ENCODE results near the gene FOXI1.
"Not testable (repeated sequence)": the region's sequence is repeated elsewhere in the genome, so short reads cannot be mapped to it uniquely, and the experiment has no call there.

FOXI1 gene

GRCh38 chr5:170126061-170126460 lies 20.4 kb downstream of the FOXI1 start:
- DNase-seq (ENCODE audit: low read depth in 2 of 3, low spot score in 1 of 3), result no peak

- no peak for DNase-seq (ENCODE audit: low read depth in 2 of 3, low spot score in 1 of 3)
These were observed 20.9 kb downstream of the FOXI1 start for GRCh38 chr5:170126626-170127025.

- no peak for DNase-seq (ENCODE audit: low read depth in 2 of 3, low spot score in 1 of 3)
These were observed 25.5 kb downstream of the FOXI1 start for GRCh38 chr5:170131235-170131634.

GRCh38 chr5:170132269-170132975 lies 26.7 kb downstream of the FOXI1 start:
- DNase-seq (ENCODE audit: low read depth in 2 of 3, low spot score in 1 of 3), result no peak

- DNase-seq (ENCODE audit: low read depth in 2 of 3, low spot score in 1 of 3), result no peak
These were observed 27.3 kb downstream of the FOXI1 start for GRCh38 chr5:170132976-170133448.

- no peak for DNase-seq (ENCODE audit: low read depth in 2 of 3, low spot score in 1 of 3)
These were observed 30.2 kb downstream of the FOXI1 start for GRCh38 chr5:170135796-170136490.

GRCh38 chr5:170136506-170136905 lies 30.8 kb downstream of the FOXI1 start:
- DNase-seq (ENCODE audit: low read depth in 2 of 3, low spot score in 1 of 3), result no peak

GRCh38 chr5:170137694-170138214 lies 32.1 kb downstream of the FOXI1 start:
- DNase-seq (ENCODE audit: low read depth in 2 of 3, low spot score in 1 of 3), result no peak

- no peak for DNase-seq (ENCODE audit: low read depth in 2 of 3, low spot score in 1 of 3)
These were observed 32.6 kb downstream of the FOXI1 start for GRCh38 chr5:170138273-170138672.

- no peak for DNase-seq (ENCODE audit: low read depth in 2 of 3, low spot score in 1 of 3)
These were observed 34.2 kb downstream of the FOXI1 start for GRCh38 chr5:170139786-170140335.

GRCh38 chr5:170141196-170141595 lies 35.5 kb downstream of the FOXI1 start:
- not testable (repeated sequence) for DNase-seq (ENCODE audit: low read depth in 2 of 3, low spot score in 1 of 3)

- DNase-seq (ENCODE audit: low read depth in 2 of 3, low spot score in 1 of 3), result no peak
These were observed 35.9 kb downstream of the FOXI1 start for GRCh38 chr5:170141636-170142035.

- DNase-seq (ENCODE audit: low read depth in 2 of 3, low spot score in 1 of 3), result no peak
These were observed 36.5 kb downstream of the FOXI1 start for GRCh38 chr5:170142196-170142595.

- no peak for DNase-seq (ENCODE audit: low read depth in 2 of 3, low spot score in 1 of 3)
These were observed 37.4 kb downstream of the FOXI1 start for GRCh38 chr5:170143091-170143490.

- DNase-seq (ENCODE audit: low read depth in 2 of 3, low spot score in 1 of 3), result no peak
These were observed 38.0 kb downstream of the FOXI1 start for GRCh38 chr5:170143710-170144109.

- DNase-seq (ENCODE audit: low read depth in 2 of 3, low spot score in 1 of 3), result no peak
These were observed 38.8 kb downstream of the FOXI1 start for GRCh38 chr5:170144286-170145023.

GRCh38 chr5:170145462-170145861 lies 39.8 kb downstream of the FOXI1 start:
- no peak for DNase-seq (ENCODE audit: low read depth in 2 of 3, low spot score in 1 of 3)

- no peak for DNase-seq (ENCODE audit: low read depth in 2 of 3, low spot score in 1 of 3)
These were observed 41.5 kb downstream of the FOXI1 start for GRCh38 chr5:170147051-170147752.

- DNase-seq (ENCODE audit: low read depth in 2 of 3, low spot score in 1 of 3), result no peak
These were observed 42.1 kb downstream of the FOXI1 start for GRCh38 chr5:170147753-170148264.

- no peak for DNase-seq (ENCODE audit: low read depth in 2 of 3, low spot score in 1 of 3)
These were observed 42.9 kb downstream of the FOXI1 start for GRCh38 chr5:170148430-170149205.

All from stimulated activated CD4-positive, alpha-beta T cell treated with anti-CD3 and anti-CD28 coated beads, Interleukin-12 subunit alpha, Interleukin-12 subunit beta, amount 100 ng/mL, for 48 hours (primary cell).